Muscle layer of duodenum (tissue), 2 donors: ENCODE results near the gene LRRC8C.

Experiments
- H3K27ac ChIP-seq: one replicate; pipeline ENCODE4 v1.7.0; 2013; ENCODE audit warnings: mild to moderate bottlenecking, low read length
- H3K27me3 ChIP-seq: one replicate; pipeline ENCODE4 v1.7.0; 2013; ENCODE audit warnings: low read depth, mild to moderate bottlenecking, control low read depth, low read length
- H3K36me3 ChIP-seq, 2 donors: one replicate each; pipeline ENCODE4 v1.7.0; 2013; ENCODE audit warnings: low read length in 2 of 2, control low read depth in 1 of 2, mild to moderate bottlenecking in 1 of 2; ENCODE audit not compliant: insufficient read depth in 2 of 2, control insufficient read depth in 1 of 2
- H3K4me1 ChIP-seq, 2 donors: one replicate each; pipeline ENCODE4 v1.7.0; 2013; ENCODE audit warnings: low read length in 2 of 2, mild to moderate bottlenecking in 2 of 2, control low read depth in 1 of 2, moderate library complexity in 1 of 2; ENCODE audit not compliant: insufficient read depth in 2 of 2, control insufficient read depth in 1 of 2
- H3K4me3 ChIP-seq, 2 donors: one replicate each; pipeline ENCODE4 v1.7.0; 2013; ENCODE audit warnings: low read length in 2 of 2, low read depth in 1 of 2, mild to moderate bottlenecking in 1 of 2
- H3K9me3 ChIP-seq, 2 donors: one replicate each; pipeline ENCODE4 v1.7.0; 2013; ENCODE audit warnings: low read length in 2 of 2, control low read depth in 1 of 2, mild to moderate bottlenecking in 1 of 2; ENCODE audit not compliant: control insufficient read depth in 1 of 2
- donor health status: healthy.

The LRRC8C gene

GRCh38 chr1:89681045-89681729 lies 48.3 kb downstream of the LRRC8C start:
- Histone ChIP-seq H3K27ac (no peak overlapping the region), H3K9me3 (no peaks in the 10 kb centered on the region), H3K27me3 (no peaks in the 10 kb centered on the region), H3K4me1 (no peaks in the 10 kb centered on the region), H3K4me3 (no peak overlapping the region), H3K36me3 (no peaks in the 10 kb centered on the region)

GRCh38 chr1:89682611-89683010 lies 49.7 kb downstream of the LRRC8C start:
- H3K27me3 ChIP-seq, result no peaks in the 10 kb centered on the region
- peaks cover 0 to 9% of the 10 kb centered on the region in 2 donors for H3K36me3 ChIP-seq
- H3K4me1 ChIP-seq, result no peaks in the 10 kb centered on the region
- H3K27ac ChIP-seq, result no peak overlapping the region
- no peaks in the 10 kb centered on the region for H3K9me3 ChIP-seq
- no peak overlapping the region for H3K4me3 ChIP-seq

GRCh38 chr1:89685461-89685860 lies 52.5 kb downstream of the LRRC8C start:
- Histone ChIP-seq H3K4me1 (no peaks in the 10 kb centered on the region), H3K9me3 (no peaks in the 10 kb centered on the region), H3K36me3 (peaks cover 0 to 9% of the 10 kb centered on the region in 2 donors), H3K27me3 (no peaks in the 10 kb centered on the region), H3K27ac (no peak overlapping the region), H3K4me3 (no peak overlapping the region)

GRCh38 chr1:89686520-89686919 lies 53.6 kb downstream of the LRRC8C start:
- no peaks in the 10 kb centered on the region for H3K4me1 ChIP-seq
- H3K9me3 ChIP-seq, result no peaks in the 10 kb centered on the region
- peaks cover 0 to 9% of the 10 kb centered on the region in 2 donors for H3K36me3 ChIP-seq
- H3K27ac ChIP-seq, result no peak overlapping the region
- H3K4me3 ChIP-seq, result no peak overlapping the region
- H3K27me3 ChIP-seq, result no peaks in the 10 kb centered on the region

GRCh38 chr1:89687254-89687653 lies 54.3 kb downstream of the LRRC8C start:
- no peak overlapping the region for H3K27ac ChIP-seq
- H3K36me3 ChIP-seq, result peaks cover 0 to 9% of the 10 kb centered on the region in 2 donors
- H3K9me3 ChIP-seq, result no peaks in the 10 kb centered on the region
- no peak overlapping the region for H3K4me3 ChIP-seq
- no peaks in the 10 kb centered on the region for H3K4me1 ChIP-seq
- H3K27me3 ChIP-seq, result no peaks in the 10 kb centered on the region

GRCh38 chr1:89688607-89689006 lies 55.7 kb downstream of the LRRC8C start:
- H3K27ac ChIP-seq, result no peak overlapping the region
- no peaks in the 10 kb centered on the region for H3K27me3 ChIP-seq
- no peak overlapping the region for H3K4me3 ChIP-seq
- peaks cover 0 to 4% of the 10 kb centered on the region in 2 donors for H3K4me1 ChIP-seq
- H3K9me3 ChIP-seq, result no peaks in the 10 kb centered on the region
- H3K36me3 ChIP-seq, result peaks cover 0 to 9% of the 10 kb centered on the region in 2 donors

- Histone ChIP-seq H3K9me3 (no peaks in the 10 kb centered on the region), H3K27ac (no peak overlapping the region), H3K4me1 (peaks cover 0 to 4% of the 10 kb centered on the region in 2 donors), H3K27me3 (no peaks in the 10 kb centered on the region), H3K36me3 (peaks cover 0 to 9% of the 10 kb centered on the region in 2 donors), H3K4me3 (no peak overlapping the region)
Measured at GRCh38 chr1:89689234-89689633, 56.3 kb downstream of the LRRC8C start.

GRCh38 chr1:89690595-89690994 lies 57.7 kb downstream of the LRRC8C start:
- no peaks in the 10 kb centered on the region for H3K9me3 ChIP-seq
- no peak overlapping the region for H3K4me3 ChIP-seq
- H3K36me3 ChIP-seq, result peaks cover 0 to 9% of the 10 kb centered on the region in 2 donors
- H3K27me3 ChIP-seq, result no peaks in the 10 kb centered on the region
- H3K4me1 ChIP-seq, result peaks cover 0 to 4% of the 10 kb centered on the region in 2 donors
- H3K27ac ChIP-seq, result no peak overlapping the region

- peak overlapping the region; percentile 64 for H3K27ac ChIP-seq
- no peaks in the 10 kb centered on the region for H3K27me3 ChIP-seq
- no peaks in the 10 kb centered on the region for H3K36me3 ChIP-seq
- no peaks in the 10 kb centered on the region for H3K9me3 ChIP-seq
- H3K4me3 ChIP-seq, result no peak overlapping the region
- H3K4me1 ChIP-seq, result peaks cover 0 to 4% of the 10 kb centered on the region in 2 donors
Measured at GRCh38 chr1:89692601-89693521, 59.9 kb downstream of the LRRC8C start.

GRCh38 chr1:89695847-89696246 lies 62.9 kb downstream of the LRRC8C start:
- no peaks in the 10 kb centered on the region for H3K9me3 ChIP-seq
- H3K4me3 ChIP-seq, result no peak overlapping the region
- H3K27ac ChIP-seq, result no peak overlapping the region
- H3K4me1 ChIP-seq, result peaks cover 0 to 4% of the 10 kb centered on the region in 2 donors
- H3K27me3 ChIP-seq, result no peaks in the 10 kb centered on the region
- no peaks in the 10 kb centered on the region for H3K36me3 ChIP-seq

- H3K4me3 ChIP-seq, result no peak overlapping the region
Measured at GRCh38 chr1:89697383-89697782, 64.5 kb downstream of the LRRC8C start.

More at GRCh38 chr1:89697383-89697782, 64.5 kb downstream of the LRRC8C start:
- Histone ChIP-seq H3K9me3 (no peaks in the 10 kb centered on the region), H3K27me3 (no peaks in the 10 kb centered on the region), H3K36me3 (no peaks in the 10 kb centered on the region), H3K4me1 (peaks cover 0 to 4% of the 10 kb centered on the region in 2 donors), H3K27ac (no peak overlapping the region)
